ENCODE results near the gene RDX.
"Not testable (repeated sequence)": the region's sequence is repeated elsewhere in the genome, so short reads cannot be mapped to it uniquely, and the experiment has no call there.

Gene RDX

DNA sequence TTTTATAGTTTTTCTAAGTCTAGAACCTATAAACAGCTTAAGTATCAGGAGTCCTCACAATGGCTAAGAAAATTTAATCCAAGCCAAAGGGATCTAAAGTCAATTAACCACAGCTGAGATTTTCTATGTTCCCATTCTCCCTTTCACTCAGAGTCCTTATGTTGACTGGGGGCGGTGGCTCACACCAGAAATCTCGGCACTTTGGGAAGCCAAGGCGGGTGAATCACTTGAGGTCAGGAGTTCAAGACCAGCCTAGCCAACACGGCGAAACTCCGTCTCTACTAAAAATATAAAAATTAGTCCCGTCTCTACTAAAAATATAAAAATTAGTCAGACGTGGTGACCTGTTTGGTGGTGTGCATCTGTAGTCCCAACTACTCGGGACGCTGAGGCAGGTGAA, 6.9 kb downstream of the RDX start:
- TF ChIP-seq, protein P1, sequence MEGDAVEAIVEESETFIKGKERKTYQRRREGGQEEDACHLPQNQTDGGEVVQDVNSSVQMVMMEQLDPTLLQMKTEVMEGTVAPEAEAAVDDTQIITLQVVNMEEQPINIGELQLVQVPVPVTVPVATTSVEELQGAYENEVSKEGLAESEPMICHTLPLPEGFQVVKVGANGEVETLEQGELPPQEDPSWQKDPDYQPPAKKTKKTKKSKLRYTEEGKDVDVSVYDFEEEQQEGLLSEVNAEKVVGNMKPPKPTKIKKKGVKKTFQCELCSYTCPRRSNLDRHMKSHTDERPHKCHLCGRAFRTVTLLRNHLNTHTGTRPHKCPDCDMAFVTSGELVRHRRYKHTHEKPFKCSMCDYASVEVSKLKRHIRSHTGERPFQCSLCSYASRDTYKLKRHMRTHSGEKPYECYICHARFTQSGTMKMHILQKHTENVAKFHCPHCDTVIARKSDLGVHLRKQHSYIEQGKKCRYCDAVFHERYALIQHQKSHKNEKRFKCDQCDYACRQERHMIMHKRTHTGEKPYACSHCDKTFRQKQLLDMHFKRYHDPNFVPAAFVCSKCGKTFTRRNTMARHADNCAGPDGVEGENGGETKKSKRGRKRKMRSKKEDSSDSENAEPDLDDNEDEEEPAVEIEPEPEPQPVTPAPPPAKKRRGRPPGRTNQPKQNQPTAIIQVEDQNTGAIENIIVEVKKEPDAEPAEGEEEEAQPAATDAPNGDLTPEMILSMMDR (IDR thresholded peaks at IDR 0.05; ENCODE audit: extremely low read depth, missing control alignments), result no peak
- DNase-seq (ENCODE audit: low spot score), result no peak

DNA sequence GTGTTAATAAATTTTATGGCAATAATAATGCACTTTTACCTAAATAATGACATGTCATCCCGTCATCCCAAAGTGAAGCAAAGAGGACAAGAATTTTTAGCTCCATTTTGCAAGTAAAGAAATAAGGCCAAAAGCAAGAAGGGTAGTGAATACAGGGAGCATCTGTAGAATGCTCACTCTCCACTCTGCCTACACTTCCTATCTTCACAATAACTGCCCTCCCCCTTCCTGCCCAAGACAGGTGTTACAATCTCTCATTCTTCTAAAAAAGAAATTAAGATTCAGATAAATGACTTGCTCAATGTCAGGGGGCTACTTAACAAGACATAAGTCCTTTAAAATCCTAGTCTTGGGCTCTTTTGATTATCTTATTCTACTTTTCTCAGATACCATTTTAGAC, 8.9 kb downstream of the RDX start:
- DNase-seq (ENCODE audit: low spot score), result no peak
- TF ChIP-seq, protein P1 (IDR thresholded peaks at IDR 0.05; ENCODE audit: extremely low read depth, missing control alignments), result no peak

DNA sequence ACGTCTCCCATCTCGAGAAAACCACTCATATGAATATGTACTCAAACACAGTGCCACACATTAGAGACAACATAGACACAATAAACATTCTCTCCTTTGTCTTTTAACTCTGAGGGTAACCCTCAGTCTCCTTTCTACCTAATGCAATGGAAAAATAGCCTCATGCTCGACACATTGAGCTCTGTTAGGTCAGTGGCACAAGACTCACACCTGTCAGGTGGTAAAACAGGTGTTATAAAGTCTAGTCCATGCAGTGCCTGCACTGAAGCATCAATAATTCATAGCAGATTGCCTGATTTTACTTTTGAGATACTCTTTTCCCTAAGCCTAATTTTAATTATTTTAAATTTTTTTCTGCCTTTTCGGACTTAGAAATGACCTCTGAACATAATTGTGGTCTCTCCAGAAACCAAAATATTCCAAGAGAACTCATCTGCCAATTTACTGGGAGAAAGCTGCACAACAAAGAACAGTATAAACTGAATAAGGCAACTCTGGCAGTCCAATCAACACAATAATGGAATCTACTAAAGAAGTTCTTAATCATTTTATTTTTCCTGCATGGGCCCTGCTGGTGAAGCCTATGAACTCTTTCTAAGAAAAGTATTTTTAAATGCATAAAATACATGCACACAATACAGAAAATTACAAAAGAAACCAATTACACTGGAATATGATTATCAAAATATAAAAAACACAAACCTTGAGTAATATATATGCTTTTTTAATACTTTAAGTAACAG, 9.9 kb downstream of the RDX start:
- TF ChIP-seq, protein P1 (IDR thresholded peaks at IDR 0.05; ENCODE audit: extremely low read depth, missing control alignments), result no peak
- DNase-seq (ENCODE audit: low spot score), result no peak

DNA sequence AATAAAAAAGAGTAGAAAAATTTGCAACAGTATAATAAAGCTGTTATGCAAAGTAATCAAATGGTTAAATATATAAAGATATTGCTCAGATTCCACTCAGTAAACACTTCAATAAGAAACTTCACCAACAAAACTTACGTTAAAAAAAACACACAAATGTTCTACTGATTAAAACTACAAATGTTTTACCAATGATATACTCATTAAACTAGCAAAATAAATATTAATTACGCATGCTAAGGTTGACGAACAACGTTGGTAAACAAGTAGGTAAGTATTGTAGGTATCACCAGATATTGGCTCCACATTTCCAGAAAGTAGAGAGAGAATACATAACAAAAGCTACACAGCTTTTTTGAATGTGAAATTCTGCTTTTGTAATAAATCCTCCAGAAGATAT, 12.6 kb downstream of the RDX start:
- TF ChIP-seq, protein P1 (IDR thresholded peaks at IDR 0.05; ENCODE audit: extremely low read depth, missing control alignments), result no peak
- no peak for DNase-seq (ENCODE audit: low spot score)

DNA sequence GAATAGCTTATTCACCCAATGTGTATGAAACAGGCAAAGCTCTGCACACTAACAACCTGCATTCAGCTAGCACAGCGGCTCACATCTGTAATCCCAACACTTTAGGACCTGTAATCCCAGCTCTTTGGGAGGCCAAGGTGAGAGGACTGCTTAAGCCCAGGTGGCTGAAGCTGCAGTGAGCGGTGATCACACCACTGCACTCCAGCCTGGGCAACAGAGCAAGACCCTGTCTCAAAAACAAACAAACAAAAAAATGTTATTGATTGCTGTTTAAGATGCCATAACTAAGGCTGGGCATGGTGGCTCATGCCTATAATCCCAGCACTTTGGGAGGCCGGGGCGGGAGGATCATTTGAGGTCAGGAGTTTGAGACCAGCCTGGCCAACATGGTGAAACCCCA, 15.8 kb downstream of the RDX start:
- DNase-seq (ENCODE audit: low spot score), result not testable (repeated sequence)

DNA sequence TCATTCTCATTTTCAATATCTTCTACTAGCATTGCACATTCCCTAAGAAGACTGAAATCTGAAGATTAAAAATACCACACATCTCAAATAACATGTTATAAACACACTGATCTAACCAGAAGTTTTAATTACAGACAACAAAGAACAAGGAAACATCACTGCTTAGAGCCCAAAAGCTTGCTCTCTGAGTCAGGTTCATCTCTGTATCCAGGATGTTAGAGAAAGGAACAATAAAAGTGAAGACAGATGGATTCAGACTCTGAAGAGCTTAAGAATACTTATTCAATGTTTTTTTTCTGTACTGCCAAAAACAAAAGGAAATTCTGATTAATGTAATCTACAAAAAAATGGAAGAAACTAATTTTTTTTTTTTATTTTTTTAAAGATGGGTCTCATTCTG, 16.5 kb downstream of the RDX start:
- TF ChIP-seq, protein P1 (IDR thresholded peaks at IDR 0.05; ENCODE audit: extremely low read depth, missing control alignments), result no peak

DNA sequence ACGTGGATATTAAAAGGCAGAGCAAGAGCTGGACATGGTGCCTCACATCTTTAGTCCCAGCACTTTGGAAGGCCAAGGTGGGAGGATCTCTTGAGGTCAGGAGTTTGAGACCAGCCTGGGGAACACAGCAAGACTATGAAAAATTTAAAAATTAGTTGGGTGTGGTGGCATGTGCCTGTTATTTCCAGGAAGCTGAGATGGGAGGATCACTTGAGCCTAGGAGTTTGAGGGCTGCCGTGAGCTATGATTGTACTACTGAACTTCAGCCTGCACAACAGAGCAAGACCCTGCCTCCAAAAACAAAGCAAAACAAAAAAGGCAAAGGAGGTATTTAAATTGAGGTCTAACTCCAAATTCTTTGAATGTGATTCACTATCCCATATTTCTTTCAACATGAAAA, 23.5 kb downstream of the RDX start:
- no peak for DNase-seq (ENCODE audit: low spot score)
- TF ChIP-seq, protein P1 (IDR thresholded peaks at IDR 0.05; ENCODE audit: extremely low read depth, missing control alignments), result no peak

More for the DNA sequence above, 16.5 kb downstream of the RDX start:
- DNase-seq (ENCODE audit: low spot score), result no peak

DNA sequence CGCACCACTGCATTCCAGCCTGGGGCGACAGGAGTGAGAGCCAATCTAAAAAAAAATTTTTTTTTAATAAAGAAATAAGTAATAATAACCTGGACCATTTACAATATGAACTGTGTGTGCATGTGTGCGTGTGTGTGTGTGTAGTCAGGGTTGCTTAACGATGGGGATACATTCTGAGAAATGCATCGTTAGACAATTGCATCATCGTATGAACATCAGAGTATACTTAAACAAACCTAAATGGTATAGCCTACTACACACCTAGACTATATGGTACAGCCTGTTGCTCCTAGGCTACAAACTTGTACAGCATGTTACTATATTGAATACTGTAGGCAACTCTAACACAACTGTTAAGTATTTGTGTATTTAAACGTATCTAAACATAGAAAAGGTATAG, 26.4 kb downstream of the RDX start:
- TF ChIP-seq, protein P1 (IDR thresholded peaks at IDR 0.05; ENCODE audit: extremely low read depth, missing control alignments), result no peak
- no peak for DNase-seq (ENCODE audit: low spot score)
